ENCODE results near the gene CDS1. TPM values are rescaled to one million over a fixed set of nuclear protein-coding genes. Genes with fewer than 3 reads are reported as not detected.

The CDS1 gene
- total and polyA plus RNA-seq, 2 experiments from 2014 or later = 10.0 to 22.6 TPM

Small RNAs within 50 kb of the gene (small RNA-seq; reads per million reads assigned to genes)
- gene RN7SL552P (ENCODE audit: low replicate concordance) (not detected), gene RPL3P13 (ENCODE audit: low replicate concordance) (not detected)

Other genes starting within 250 kb of the CDS1 start
- gene NKX6-1, start 83.8 kb upstream of the CDS1 start, total RNA-seq (2014; rRNA removed; shearing (Covaris generic)) = 0.07 TPM in 1 of 2 replicates, not detected in the other
- not detected in 2 replicates for gene NKX6-1, start 83.8 kb upstream of the CDS1 start, polyA plus RNA-seq (2016; fragmentation: Nextera tagmentation; extraction: Ambion mirVana)